Measurements from ENCODE around the gene PCID2. TPM values are rescaled to one million over a fixed set of nuclear protein-coding genes. Genes with fewer than 3 reads are reported as not detected.

PCID2 gene
- total RNA-seq, 1 donor from 2014 or later = 47.9 TPM

GRCh38 chr13:113195360-113195759, 13.1 kb downstream of the PCID2 start:
- Mint-ChIP-seq H3K9me3 (ENCODE audit: unreplicated experiment) (no peaks in the 10 kb centered on the region), H3K36me3 (ENCODE audit: unreplicated experiment) (peaks cover 44% of the 10 kb centered on the region), H3K27me3 (ENCODE audit: unreplicated experiment) (no peaks in the 10 kb centered on the region)

GRCh38 chr13:113192902-113193301, 15.6 kb downstream of the PCID2 start:
- peaks cover 50% of the 10 kb centered on the region for H3K36me3 Mint-ChIP-seq (ENCODE audit: unreplicated experiment)
- H3K27me3 Mint-ChIP-seq (ENCODE audit: unreplicated experiment) = no peaks in the 10 kb centered on the region
- no peaks in the 10 kb centered on the region for H3K9me3 Mint-ChIP-seq (ENCODE audit: unreplicated experiment)
- no peak for TF ChIP-seq CTCF (IDR thresholded peaks at IDR 0.05)
- DNase-seq (ENCODE audit: extremely low spot score, unreplicated experiment) = no peak
- H3K4me3 Mint-ChIP-seq (ENCODE audit: unreplicated experiment) = no peak overlapping the region
- peak overlapping the region; percentile 23 for H3K27ac Mint-ChIP-seq (ENCODE audit: unreplicated experiment)
- H3K4me1 Mint-ChIP-seq (ENCODE audit: unreplicated experiment) = peaks cover 34% of the 10 kb centered on the region

More at GRCh38 chr13:113195360-113195759, 13.1 kb downstream of the PCID2 start:
- Mint-ChIP-seq H3K27ac (ENCODE audit: unreplicated experiment) (no peak overlapping the region), H3K4me3 (ENCODE audit: unreplicated experiment) (no peak overlapping the region), H3K4me1 (ENCODE audit: unreplicated experiment) (peaks cover 21% of the 10 kb centered on the region)
- no peak for TF ChIP-seq CTCF (IDR thresholded peaks at IDR 0.05)
- DNase-seq (ENCODE audit: extremely low spot score, unreplicated experiment) = peak; percentile 17

- no peak for TF ChIP-seq CTCF (IDR thresholded peaks at IDR 0.05)
- peaks cover 40% of the 10 kb centered on the region for H3K4me1 Mint-ChIP-seq (ENCODE audit: unreplicated experiment)
- no peaks in the 10 kb centered on the region for H3K9me3 Mint-ChIP-seq (ENCODE audit: unreplicated experiment)
- H3K4me3 Mint-ChIP-seq (ENCODE audit: unreplicated experiment) = no peak overlapping the region
- H3K27ac Mint-ChIP-seq (ENCODE audit: unreplicated experiment) = no peak overlapping the region
- DNase-seq (ENCODE audit: extremely low spot score, unreplicated experiment) = peak; percentile 6
- H3K27me3 Mint-ChIP-seq (ENCODE audit: unreplicated experiment) = no peaks in the 10 kb centered on the region
- H3K36me3 Mint-ChIP-seq (ENCODE audit: unreplicated experiment) = peaks cover 45% of the 10 kb centered on the region
Measured at GRCh38 chr13:113192279-113192678, 16.2 kb downstream of the PCID2 start.

GRCh38 chr13:113190181-113190580, 18.3 kb downstream of the PCID2 start:
- Mint-ChIP-seq H3K27ac (ENCODE audit: unreplicated experiment) (peak overlapping the region; percentile 77), H3K4me3 (ENCODE audit: unreplicated experiment) (peak overlapping the region; percentile 10), H3K27me3 (ENCODE audit: unreplicated experiment) (no peaks in the 10 kb centered on the region), H3K9me3 (ENCODE audit: unreplicated experiment) (no peaks in the 10 kb centered on the region), H3K36me3 (ENCODE audit: unreplicated experiment) (peaks cover 35% of the 10 kb centered on the region), H3K4me1 (ENCODE audit: unreplicated experiment) (peaks cover 57% of the 10 kb centered on the region)
- no peak for TF ChIP-seq CTCF (IDR thresholded peaks at IDR 0.05)
- no peak for DNase-seq (ENCODE audit: extremely low spot score, unreplicated experiment)

- Mint-ChIP-seq H3K27me3 (ENCODE audit: unreplicated experiment) (no peaks in the 10 kb centered on the region), H3K9me3 (ENCODE audit: unreplicated experiment) (no peaks in the 10 kb centered on the region), H3K4me3 (ENCODE audit: unreplicated experiment) (peak overlapping the region; percentile 61), H3K4me1 (ENCODE audit: unreplicated experiment) (peaks cover 72% of the 10 kb centered on the region), H3K36me3 (ENCODE audit: unreplicated experiment) (peaks cover 25% of the 10 kb centered on the region), H3K27ac (ENCODE audit: unreplicated experiment) (peak overlapping the region; percentile 97)
- no peak for TF ChIP-seq CTCF (IDR thresholded peaks at IDR 0.05)
- DNase-seq (ENCODE audit: extremely low spot score, unreplicated experiment) = peak; percentile 63
Measured at GRCh38 chr13:113187883-113188665, 20.4 kb downstream of the PCID2 start.

All from osteocyte (in vitro differentiated cells).